ENCODE results near the gene PRKAG1.

The PRKAG1 gene

DNA sequence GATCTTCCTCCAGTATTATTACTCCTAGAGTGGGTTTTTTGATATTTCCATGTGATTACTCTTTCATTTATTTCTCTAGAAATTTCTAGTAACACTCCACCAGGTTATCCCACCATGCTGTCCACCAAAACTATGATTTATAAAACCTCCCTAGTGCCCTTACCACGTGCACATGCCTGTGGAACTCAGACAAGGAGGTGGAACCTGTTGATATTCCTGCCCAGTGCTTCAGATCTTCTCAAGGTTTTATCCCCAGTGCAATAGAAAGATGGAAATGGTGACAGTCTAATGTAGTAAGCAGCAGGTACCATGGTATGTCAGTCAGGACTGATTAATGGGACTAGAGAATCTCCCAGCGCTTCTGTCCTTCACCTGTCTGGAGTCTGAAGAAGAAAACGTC lies 57.7 kb downstream of the PRKAG1 start:
- no peak for DNase-seq

DNA sequence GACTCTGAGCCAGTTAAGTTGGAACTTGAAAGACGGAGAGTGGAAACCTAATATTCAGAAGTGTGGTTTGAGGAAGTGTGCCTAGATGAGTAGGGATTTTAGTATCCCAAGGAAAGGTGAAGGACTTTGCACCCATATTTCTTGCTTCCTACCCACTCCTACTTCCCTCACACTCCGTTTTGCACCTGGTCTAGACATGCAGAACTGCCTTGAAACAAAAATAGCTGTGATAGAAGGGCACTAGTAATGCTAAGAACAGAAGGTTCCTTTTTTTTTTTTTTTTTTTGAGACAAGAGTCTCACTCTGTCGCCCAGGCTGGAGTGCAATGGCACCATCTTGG lies 60.6 kb downstream of the PRKAG1 start:
- no peak for DNase-seq

GRCh38 chr12:48957141-48958048 lies 61.2 kb downstream of the PRKAG1 start, which contains the start of gene ARF3:
ARF3 (minus strand) TSS chr12:48957487; CDS start chr12:48941095, 16,392 bp downstream.
- peak; percentile 92 for DNase-seq

DNA sequence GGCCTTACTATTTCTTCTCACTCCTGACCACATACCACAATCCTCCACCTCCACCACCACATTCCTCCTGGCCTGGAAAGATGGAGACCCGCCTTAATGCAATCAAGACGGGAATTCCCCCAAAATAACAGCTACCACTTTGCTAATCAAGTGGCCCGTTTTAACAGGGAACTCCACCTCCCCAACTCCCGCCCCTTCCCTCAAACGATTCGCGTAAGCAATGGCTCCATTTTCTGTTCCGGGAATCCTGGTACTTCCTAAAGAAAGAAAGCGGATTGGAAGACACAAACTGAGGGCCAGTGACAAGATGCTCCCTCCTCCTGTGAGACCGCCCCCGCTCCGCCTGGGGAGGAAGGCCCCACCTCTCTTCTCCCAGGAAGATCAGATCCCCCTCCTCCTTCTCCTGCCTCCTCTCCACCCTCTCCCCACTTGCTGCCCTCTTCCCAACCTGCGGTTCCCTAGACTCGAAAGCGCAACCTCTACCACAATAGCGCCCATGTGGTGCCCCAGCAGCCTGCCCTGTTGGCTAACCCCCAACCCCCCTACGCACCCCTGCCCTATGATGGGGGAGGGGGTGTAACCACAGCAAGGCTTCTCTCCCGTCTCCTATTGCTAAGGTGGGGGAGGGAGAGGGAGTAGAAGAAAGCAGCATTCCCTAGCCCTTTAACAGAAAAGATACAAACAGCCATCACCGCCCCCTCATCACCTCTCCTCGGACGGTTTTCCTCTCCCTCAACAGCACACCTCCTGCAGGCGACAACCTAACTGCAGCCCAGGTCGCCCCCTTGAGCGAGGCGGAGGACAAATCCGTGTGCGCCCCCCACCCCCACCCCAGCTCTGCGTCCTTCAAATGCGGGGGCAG lies 62.1 kb downstream of the PRKAG1 start:
- peak; percentile 31 for DNase-seq

GRCh38 chr12:48954841-48955501 lies 63.6 kb downstream of the PRKAG1 start:
- no peak for DNase-seq

GRCh38 chr12:48954061-48954460 lies 64.5 kb downstream of the PRKAG1 start:
- DNase-seq: no peak

- DNase-seq: no peak
Observed at GRCh38 chr12:48952691-48953090, 65.9 kb downstream of the PRKAG1 start.
